ENCODE measurements around the gene LLGL2.

Gene LLGL2

DNA sequence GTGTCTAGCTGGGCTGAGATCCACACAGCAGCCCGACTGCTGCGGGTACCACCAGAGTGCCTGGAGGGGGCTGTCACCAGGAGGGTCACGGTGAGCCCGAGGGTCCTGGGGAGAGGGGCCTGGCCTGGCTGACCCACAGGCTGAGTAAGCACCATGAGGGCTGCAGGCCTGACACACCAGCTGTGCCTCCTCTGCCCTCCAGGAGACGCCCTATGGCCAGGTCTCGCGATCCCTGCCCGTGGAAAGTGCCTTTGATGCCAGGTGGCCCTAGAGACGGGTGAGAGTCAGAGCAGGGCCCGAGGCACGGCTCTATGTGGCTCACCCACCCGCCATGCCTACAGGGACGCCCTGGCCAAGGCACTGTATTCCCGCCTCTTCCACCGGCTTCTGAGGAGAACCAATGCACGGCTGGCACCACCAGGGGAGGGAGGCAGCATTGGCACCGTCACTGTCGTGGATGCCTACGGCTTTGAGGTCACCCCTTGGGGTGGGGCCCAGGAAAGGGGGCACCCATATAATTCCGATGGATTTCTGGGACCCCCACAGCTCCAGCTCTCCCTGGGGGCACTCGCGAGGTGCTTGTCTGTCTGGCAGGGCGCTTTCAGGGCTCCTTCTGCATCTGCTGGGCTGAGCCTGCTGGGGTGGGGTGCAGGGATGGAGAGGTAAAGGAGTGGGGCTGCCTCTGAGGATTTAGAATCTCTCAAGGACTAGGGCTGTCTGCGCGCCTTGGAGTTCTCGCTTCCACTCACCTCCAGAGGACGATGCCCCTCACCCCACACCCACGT, 69.2 kb downstream of the LLGL2 start:
- DNase-seq, result no peak

DNA sequence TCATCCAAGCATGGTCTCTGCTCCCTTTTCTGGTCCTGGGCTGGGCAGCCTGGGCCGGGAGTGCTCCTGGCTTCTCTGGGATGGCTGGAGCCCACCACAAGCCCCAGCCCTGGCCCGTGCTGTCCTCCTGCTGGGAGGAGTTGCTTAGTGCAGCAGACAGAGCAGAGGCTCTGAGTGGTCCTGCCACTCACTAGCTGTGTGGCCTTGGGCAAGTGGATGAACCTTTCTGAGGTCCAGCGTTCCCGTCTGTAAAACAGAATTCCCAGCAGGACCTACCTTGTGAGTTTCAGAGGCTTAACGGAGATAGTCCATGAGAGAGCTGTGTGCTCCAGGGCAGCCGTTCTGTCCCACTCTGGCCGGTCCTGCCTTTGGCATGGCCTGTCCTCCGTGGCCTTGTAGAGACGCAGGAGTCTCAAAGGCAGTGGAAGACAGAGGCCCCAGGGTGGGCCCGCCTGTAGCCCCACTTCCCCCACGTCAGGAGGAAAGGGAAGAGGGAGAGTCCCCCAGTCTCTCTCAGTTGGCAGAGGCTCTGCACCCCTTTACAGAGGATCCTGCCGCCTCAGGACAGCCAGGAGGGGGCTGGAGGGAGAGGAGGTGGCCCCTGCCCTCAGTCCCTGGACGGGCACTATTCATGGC, 69.9 kb downstream of the LLGL2 start:
- no peak for DNase-seq

DNA sequence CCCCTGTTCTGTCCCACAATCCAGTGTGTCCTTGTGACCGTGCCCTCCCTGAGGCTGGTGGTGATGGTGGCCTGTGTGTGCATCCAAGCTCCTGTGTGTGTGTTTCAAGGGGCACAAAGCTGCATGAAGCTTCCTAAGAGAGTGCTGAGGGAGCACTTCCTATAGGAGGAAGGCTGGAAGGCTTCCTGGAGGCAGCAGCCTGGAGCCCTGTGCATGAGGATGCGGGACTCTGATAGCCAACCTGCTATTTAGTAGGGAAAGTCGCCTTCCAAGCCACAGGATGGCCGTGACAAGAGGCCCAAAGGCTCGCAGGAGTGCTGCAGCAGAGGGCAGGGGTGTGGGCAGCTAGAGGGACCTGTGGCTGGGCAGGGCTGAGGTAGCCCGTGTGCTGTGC, 70.4 kb downstream of the LLGL2 start:
- DNase-seq, result no peak

DNA sequence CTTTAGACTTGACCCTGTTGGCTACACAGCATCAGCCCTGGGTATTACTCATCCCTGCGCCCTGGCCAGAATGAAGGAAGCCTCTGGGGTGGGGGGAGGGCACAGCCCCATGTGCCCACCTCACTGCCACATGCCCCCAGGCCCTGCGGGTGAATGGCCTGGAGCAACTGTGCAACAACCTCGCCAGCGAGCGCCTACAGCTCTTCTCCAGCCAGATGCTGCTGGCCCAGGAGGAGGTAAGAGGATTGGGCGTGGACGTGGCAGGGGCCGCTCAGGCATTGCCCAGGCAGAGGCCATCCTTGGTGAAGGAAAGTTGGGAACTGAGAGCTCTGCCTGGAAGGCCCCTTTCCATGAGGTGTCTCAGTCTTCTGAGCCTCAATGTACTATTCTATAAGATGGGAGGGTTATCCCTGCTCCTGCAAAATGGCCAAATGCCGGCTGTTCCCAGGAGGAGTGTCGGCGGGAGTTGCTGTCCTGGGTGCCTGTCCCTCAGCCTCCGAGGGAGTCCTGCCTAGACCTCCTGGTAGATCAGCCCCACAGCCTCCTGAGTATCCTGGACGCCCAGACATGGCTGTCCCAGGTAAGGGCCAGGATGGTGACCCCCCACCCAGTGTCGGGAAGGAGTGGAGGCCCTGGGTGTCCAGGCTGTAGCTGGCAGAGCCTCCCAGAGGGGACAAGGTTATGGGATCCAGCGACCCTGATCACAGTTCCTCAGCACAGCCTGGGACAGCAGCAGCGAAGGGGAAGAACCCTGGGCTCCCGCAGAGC, 71.0 kb downstream of the LLGL2 start:
- DNase-seq, result no peak

DNA sequence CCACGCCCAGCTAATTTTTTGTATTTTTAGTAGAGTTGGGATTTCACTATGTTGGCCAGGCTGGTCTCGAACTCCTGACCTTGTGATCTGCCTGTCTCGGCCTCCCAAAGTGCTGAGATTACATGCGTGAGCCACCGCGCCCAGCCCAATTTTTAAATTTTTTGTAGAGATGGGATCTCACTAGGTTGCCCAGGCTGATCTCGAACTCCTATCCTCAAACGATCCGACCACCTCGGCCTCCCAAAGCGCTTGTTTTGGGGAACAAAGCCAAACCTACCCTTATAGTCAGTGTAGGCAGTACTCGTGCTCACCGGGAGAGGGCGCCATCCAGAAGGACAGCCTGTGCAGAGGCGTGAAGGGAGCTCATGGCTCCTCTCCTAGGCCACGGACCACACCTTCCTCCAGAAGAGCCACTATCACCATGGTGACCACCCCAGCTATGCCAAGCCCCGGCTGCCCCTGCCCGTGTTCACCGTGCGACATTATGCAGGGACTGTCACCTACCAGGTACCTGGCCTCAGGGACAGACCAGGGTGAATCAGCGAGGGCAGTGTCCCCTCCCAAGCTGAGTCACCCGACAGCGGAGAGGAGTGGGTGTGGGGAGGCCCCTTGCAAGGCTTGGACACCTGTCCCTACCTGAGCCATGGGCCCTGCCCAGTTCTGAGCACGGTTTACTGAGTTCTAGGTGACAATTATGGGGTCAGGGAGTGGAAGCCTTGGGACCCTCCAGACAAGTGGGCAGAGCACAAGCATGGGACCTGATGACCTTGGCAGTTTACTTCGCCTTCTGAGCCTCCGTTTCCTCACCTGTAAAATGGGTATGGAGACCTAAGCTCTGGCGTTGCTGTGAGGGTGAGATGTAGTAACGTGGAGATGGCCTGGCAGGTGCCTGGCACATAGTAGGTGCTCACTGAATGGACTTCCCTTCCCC, 75.8 kb downstream of the LLGL2 start:
- DNase-seq, result peak; percentile 50

DNA sequence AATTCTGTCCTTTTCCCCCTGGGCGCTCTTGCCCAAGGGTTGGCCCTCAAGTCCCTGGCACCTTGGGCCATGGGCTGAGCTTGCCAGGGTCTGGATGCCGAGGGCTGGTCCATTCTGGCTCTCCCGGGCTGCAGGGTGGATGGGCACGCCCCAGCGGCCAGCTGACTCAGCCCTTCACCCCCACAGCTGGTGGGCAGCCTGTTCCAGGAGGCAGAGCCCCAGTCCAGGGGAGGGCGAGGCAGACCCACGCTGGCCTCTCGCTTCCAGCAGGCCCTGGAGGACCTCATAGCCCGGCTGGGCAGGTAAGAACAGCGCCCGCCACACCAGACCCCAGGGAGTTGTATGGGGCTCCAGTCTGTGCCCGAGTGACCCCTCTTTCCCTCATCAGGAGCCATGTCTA, 77.1 kb downstream of the LLGL2 start:
- DNase-seq, result no peak

DNA sequence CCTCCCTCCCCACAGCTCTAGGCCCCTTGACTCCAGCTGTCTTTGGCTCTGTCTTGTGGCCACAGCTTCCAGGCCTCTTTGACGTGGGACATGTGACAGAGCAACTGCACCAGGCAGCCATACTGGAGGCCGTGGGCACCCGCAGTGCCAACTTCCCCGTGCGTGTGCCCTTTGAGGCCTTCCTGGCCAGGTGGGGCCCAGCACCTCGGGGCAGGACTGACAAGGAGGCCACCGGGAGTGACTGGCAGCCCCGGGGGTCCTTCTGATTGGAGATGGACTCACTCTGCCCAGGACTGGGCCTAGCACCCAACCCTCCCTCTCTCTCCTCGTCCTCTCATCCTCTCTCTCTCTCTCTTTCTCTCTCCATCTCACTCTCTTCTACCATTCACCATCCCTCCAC, 77.6 kb downstream of the LLGL2 start:
- DNase-seq, result no peak

DNA sequence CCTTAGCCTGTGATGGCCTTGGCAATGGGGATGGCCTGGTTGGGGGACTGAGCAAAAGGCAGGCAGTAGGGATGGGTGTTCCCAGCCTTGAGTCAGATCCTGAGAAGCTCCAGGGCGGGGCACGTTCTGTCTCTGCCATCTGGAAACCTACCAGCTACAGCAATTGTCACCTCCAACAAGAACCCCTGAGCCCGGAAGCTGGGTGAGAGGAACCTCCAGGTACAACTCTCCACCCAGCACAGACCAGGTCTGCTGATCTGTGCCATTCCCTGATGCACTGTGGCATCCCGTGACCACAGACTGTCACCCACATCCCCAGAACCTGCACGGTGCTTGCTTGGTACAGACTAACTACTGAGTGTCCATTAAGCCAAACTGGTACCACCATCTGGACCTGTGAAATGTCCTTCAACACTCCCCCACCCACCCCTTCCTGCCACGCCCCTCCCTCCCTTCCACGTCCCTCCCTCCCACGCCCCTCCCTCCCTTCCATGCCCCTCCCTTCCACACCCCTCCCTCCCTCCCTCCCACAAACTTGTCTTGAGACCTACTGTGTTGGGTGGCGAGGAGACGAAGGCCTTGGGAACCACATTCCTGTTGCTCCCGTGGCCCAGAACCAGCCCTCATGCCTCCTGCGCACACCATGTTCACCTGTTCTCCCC, 78.7 kb downstream of the LLGL2 start:
- no peak for DNase-seq

DNA sequence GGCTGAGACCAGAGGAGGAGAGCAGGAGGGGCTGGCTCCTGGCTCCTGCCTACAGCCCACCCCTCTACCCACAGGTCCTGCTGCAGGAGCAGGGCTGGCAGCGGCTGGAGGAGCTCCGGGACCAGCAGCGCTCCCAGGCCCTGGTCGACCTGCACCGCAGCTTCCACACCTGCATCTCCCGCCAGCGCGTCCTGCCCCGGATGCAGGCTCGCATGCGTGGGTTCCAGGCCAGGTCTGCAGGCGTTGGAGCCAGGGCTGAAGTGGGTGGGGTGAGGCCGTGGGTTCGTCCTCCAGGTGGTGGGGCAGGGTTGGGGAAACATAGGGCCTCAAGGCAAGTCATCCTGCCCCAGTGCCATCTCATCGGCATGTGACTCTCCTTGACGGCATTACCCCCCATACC, 80.3 kb downstream of the LLGL2 start:
- DNase-seq, result no peak

DNA sequence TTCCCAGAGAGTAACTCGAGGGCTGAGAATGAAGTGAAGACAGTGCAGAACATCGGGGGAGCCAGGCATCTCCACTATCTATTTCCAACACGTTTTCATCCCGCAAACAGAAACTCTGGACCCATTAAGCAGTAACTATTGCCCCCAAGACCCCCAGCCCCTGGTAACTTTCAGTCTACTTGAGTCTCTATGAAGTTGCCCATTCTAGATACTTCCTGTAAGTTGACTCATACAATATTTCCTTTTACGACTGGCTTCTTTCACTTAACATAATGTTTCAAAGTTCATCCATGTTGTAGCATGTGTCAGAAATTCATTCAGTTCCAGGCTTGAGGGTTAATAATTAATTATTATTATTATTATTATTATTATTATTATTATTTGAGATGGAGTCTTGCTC, 81.6 kb downstream of the LLGL2 start:
- DNase-seq, result no peak

DNA sequence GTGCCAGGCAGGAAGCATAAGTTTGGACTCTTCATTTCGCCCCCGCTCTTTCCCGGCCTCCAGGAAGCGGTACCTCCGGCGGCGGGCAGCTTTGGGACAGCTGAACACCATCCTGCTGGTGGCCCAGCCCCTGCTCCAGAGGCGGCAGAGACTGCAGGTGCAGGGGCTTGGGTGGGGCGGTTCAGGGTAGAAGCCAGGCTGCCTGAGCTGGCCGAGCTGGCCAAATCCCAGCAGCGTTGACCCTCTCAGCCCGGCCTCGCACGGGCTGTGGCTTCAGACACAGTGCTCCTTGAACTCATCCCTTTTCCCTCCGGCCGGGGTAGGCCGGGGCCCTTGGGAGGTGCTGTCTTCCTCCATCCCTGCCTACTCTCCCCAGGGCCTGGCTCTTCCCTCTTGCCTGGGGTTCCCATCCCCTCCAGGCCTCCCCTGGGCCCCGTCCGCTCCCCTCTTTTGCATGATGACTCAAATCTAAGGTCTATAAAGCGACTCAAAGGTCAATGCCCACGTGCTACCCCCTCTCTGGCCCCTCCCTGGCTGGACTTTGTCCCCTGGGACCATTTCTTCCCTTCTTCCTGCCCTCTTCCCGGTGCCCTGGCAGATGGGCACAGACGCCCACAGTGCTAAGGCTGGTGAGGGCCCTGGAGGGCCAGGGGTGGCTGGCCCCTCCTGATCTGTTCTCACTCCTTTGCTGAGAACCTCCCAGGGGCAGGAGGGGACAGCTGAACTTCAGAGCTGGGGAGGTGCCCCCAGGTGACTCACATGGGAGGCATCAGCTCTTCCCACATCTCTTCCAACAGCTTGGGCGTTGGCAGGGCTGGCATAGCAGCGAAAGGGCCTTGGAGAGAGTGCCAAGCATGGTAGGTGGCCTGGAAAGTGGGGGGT, 84.8 kb downstream of the LLGL2 start:
- DNase-seq, result no peak

DNA sequence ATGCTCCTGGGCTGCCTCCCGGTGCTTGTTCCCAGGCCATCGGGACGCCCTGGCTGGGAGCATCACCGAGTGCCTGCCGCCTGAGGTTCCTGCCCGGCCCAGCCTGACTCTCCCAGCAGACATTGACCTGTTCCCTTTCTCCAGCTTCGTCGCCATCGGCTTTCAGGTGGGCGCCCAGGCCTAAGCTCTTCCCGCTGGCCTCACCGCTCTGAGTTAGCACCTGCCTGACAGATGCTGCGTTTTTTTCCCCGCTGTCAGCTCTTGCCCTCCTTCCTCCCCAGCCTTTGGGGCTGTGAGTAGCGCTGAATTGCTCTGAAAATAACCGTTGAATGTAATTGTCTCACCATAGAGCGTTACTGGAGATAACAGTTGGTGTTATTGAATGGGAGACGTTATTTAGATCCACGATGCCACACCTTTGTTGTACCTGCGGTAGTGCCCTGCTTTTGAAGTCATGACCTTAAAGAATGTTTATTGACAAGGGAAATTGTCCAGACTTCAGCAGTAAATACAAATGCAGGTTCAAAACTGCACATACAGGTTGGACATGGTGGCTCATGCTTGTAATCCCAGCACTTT, 86.4 kb downstream of the LLGL2 start:
- no peak for DNase-seq

DNA sequence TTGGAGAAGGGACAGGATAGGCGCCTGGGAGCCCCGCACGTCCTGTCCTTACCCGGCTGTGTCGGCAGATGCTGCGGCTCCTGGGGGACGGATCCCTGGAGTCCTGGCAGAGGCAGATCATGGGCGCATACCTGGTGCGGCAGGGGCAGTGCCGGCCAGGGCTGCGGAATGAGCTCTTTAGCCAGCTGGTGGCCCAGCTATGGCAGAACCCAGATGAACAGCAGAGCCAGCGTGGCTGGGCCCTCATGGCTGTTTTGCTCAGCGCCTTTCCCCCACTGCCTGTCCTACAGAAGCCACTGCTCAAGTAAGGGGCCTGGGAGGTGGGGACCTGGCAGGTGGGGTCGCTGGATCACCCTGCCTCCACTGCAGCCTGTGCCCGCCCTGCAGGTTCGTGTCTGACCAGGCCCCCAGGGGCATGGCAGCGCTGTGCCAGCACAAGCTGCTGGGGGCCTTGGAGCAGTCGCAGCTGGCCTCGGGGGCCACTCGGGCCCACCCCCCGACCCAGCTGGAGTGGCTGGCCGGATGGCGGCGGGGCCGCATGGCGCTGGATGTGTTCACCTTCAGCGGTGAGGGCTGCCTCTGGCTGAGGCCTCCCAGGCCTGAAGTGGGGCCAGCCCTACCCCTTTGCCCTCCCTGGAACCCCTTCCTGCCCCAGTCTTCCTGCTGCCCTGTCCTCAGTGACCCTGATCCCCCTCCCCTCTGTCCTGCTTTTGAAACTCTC, 87.6 kb downstream of the LLGL2 start:
- no peak for DNase-seq

DNA sequence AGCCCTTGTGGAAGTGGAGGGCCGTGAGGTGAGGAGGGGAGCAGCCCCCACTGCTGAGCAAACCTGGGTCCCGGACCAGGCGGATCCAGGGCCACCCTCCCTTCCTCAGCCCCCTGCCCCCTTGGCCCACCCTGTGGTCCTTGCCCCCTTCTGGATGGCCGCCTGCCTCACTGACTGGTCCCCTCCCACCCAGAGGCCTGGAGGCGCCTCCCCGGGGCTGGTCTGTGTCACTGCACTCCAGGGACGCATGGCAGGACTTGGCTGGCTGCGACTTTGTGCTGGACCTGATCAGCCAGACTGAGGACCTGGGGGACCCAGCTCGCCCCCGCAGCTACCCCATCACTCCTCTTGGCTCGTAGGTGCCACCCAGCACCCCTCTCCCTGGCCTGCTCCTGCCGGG, 88.5 kb downstream of the LLGL2 start:
- no peak for DNase-seq

DNA sequence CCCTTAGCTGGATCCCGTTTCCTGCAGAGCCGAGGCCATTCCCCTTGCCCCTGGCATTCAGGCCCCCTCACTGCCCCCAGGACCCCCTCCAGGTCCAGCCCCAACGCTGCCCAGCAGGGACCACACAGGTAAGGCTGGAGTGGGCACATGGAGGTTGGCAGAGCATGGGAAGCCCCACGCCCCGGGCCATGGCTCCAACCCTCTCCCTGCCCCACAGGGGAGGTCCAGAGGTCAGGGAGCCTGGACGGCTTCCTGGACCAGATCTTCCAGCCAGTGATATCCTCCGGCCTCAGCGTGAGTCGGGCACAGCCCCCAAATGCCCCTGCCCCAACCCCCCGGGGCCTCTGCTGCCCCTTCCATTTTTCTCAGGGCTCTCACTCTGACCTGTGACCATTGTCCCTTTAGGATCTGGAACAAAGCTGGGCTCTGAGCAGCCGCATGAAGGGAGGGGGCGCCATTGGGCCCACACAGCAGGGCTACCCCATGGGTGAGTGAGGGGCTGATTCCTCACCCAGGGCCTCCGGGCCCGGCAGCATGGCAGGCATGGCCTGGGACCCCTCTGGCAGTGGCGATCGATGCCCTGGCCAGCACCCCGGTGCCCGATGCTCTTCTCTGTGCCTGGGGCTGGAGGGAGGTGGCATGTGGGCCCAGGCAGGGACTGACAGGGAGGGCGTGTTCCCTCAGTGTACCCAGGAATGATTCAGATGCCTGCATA, 89.2 kb downstream of the LLGL2 start:
- DNase-seq, result no peak

DNA sequence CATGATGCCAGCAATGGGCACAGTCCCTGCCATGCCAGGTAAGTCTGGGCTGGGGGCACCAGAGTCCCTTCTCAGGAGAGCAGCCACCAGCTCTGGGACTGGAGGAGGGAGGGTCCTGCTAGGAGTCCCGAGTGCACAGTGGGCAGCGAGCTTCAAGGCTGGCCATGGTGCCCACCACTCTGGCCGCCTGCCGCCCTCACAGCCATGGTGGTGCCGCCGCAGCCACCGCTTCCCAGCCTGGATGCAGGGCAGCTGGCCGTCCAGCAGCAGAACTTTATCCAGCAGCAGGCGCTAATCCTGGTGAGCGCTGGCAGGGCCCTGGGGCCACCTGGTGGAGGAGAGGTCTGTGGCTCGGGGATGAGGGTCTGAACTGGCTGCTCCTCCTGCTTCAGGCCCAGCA, 89.8 kb downstream of the LLGL2 start:
- no peak for DNase-seq

DNA sequence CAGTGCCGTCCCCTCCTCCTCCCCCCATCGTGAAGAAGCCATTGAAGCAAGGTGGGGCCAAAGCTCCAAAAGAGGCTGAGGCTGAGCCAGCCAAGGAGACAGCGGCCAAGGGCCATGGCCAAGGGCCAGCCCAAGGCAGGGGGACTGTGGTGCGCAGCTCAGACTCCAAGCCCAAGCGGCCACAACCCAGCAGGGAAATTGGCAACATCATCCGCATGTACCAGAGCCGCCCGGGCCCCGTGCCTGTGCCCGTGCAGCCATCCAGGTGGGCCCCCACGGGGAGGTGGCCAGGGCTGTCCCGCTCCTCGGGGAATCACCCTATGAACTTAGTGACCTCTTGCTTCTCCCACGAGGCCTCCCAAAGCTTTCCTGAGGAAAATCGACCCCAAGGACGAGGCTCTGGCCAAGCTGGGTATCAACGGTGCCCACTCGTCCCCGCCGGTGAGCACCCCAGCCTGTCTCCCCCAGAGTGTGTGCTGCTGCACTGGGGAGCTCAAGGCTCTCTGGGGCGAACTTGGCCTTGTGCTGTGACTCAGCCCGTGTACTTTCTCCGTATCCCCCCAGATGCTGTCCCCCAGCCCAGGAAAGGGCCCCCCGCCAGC, 91.1 kb downstream of the LLGL2 start:
- DNase-seq, result no peak

DNA sequence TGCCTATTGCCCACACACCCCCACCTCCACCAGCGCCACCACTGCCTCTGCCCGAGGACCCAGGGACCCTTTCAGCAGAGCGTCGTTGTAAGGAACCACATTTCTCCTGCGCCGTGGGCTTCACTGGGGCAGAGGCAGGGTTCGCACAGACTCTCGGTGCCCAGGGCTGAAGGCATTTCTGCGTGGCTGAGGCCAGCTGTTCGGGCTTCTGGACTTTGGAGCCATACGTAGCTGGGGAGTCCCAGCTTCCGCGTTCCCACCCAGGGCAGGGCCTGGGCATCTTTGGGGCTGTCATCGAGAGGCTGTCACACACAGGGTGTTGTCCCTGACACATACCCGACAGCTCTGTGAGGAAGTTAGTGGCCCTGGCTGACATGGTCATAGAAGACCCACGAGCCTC, 91.7 kb downstream of the LLGL2 start:
- DNase-seq, result no peak

DNA sequence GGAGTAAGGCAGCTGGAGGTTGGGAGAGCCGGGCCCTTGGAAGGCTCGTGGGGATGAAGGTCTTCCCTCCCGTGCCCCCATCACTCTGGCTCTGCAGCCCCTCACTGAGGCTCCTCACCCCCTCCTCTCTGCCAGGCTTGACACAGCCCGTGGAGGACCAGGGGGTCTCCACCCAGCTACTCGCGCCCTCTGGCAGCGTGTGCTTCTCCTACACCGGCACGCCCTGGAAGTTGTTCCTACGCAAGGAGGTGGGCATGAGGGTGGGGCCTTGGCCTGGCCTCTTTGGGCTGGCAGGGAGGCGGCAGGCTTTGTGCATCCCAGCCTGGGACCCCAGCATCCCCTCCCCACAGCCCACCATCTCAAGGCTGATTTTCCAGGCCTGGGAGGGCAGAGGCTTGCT, 92.2 kb downstream of the LLGL2 start:
- no peak for DNase-seq
